ENCODE results near the gene ZDBF2. TPM values are rescaled to one million over a fixed set of nuclear protein-coding genes. Genes with fewer than 3 reads are reported as not detected.
A peak's percentile ranks its signal among the peaks of the same experiment; 100 is the strongest.

Gene ZDBF2
- total and polyA plus RNA-seq, 2 of the 8 experiments (the other 6 are each of a cell fraction or from before 2014, with no cell fraction given): 1.5 to 17.2 TPM

- TF ChIP-seq RNF2 (IDR thresholded peaks at IDR 0.05; ENCODE audit: borderline replicate concordance, low read depth, low read length, missing control alignments, poor library complexity, severe bottlenecking) (peak; percentile 73), NRF1 (IDR thresholded peaks at IDR 0.05; ENCODE audit: low read depth, low read length) (no peak), ASH2L (IDR thresholded peaks at IDR 0.05; ENCODE audit: low read length) (no peak), HDAC6 (IDR thresholded peaks at IDR 0.05; ENCODE audit: low read depth, low read length) (no peak), NANOG (IDR thresholded peaks at IDR 0.05; ENCODE audit: insufficient read depth, low read depth, low read length, poor library complexity, severe bottlenecking) (no peak), CHD1 (IDR thresholded peaks at IDR 0.05; ENCODE audit: low read depth, low read length) (no peak), GTF2F1 (IDR thresholded peaks at IDR 0.05; ENCODE audit: borderline replicate concordance, low read depth, low read length) (no peak), GABPA (IDR thresholded peaks at IDR 0.05; ENCODE audit: borderline replicate concordance, insufficient read depth, low read length) (no peak), CBX8 (IDR thresholded peaks at IDR 0.05; ENCODE audit: borderline replicate concordance, low read depth, low read length) (no peak), CEBPB (IDR thresholded peaks at IDR 0.05; ENCODE audit: low read depth, low read length) (no peak), CTBP2 (IDR thresholded peaks at IDR 0.05; ENCODE audit: borderline replicate concordance, insufficient read depth, insufficient read length, low read length) (no peak), FOSL1 (IDR thresholded peaks at IDR 0.05; ENCODE audit: insufficient read depth, low read depth, low read length) (no peak), RBBP5 (IDR thresholded peaks at IDR 0.05; ENCODE audit: borderline replicate concordance, low read depth, low read length) (no peak), ATF2 (IDR thresholded peaks at IDR 0.05; ENCODE audit: low read length) (no peak), TBP (IDR thresholded peaks at IDR 0.05; ENCODE audit: low read depth, low read length) (no peak), TEAD4 (IDR thresholded peaks at IDR 0.05; ENCODE audit: low read depth, low read length) (0 out of 2 replicates have a peak, but pooled peaks have one; percentile 36), E2F6 (IDR thresholded peaks at IDR 0.05) (no peak)
Observed at GRCh38 chr2:206250041-206250897, 24.2 kb upstream of the ZDBF2 start (continued).

All from H1 (cell line).